HK-2 (cell line): Measurements from ENCODE around the gene TIGD1.

ENCODE experiments used
- DNase-seq: peaks from one replicate; pipeline ENCODE4 v3.0.0-alpha.2; 2018; ENCODE audit not compliant: unreplicated experiment

The TIGD1 gene

DNA sequence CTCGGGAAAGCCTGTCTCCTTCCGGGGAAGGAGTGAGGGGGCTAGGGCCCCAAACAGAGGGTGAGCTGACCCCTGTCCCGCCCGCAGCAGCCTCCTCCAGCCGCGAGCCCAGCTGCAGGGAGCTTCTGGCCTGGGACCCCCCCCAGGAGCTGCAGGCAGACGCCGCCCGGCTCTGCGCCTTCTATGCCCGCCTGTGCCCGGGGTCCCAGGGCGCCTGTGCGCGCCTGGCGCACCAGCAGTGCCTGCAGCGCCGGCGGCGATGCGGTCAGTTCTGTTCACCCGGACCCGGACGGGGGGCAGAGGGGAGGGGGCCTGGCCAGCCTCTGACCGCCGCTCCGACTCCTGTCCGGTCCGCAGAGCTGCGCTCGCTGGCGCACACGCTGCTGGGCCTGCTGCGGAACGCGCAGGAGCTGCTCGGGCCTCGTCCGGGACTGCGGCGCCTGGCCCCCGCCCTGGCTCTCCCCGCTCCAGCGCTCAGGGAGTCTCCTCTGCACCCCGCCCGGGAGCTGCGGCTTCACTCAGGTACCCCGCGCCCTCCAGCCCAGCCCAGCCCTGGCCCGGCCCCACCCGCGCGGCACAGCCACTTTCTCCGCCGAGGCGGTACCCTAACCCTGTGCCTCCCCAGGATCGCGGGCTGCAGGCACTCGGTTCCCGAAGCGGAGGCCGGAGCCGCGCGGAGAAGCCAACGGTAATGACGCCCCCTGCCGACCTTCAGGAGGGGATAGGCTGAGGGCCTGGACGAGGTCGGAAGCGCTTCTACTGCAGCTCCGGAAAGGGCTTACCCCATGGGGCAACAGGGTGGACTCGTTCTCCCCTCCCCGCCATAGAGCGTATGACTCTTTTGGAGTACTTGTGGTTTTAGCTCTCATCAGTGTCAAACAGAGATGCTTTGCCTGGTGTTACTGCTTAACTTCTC lies 26.4 kb downstream of the TIGD1 start:
- no peak for DNase-seq

DNA sequence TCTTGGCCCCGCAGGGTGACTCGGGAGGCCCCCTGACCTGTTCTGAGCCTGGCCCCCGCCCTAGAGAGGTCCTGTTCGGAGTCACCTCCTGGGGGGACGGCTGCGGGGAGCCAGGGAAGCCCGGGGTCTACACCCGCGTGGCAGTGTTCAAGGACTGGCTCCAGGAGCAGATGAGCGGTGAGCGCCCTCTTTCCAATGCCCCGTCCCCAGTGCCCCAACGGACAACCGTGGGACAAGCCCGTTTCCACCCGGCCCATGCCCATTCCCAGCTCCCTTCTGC lies 27.0 kb downstream of the TIGD1 start:
- DNase-seq, result no peak

DNA sequence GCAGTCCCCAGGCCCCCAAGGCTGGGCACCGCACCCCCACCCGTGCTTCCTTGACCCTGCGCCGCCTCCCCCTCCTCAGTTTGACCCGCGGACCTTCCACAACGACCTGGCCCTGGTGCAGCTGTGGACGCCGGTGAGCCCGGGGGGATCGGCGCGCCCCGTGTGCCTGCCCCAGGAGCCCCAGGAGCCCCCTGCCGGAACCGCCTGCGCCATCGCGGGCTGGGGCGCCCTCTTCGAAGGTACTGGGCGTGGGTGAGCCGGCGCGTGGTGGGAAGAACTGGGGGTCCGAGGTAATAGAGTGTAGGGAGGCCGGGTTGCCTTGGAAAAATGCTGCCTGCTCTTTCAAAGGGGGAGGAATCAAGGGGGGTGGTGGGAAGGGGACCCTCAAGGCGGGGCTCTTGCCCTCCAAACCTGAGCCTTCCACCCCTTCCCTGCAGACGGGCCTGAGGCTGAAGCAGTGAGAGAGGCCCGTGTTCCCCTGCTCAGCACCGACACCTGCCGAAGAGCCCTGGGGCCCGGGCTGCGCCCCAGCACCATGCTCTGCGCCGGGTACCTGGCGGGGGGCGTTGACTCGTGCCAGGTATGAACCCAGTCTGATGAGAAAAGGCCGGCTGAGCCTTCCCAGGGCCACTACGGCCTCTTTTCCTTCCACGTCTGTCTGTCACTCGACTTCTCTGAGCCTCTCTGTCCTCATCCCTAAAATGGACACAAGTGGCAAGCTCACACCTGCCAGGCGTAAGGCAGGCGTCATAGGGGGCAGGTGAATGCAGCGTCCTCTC lies 27.5 kb downstream of the TIGD1 start:
- DNase-seq, result no peak

DNA sequence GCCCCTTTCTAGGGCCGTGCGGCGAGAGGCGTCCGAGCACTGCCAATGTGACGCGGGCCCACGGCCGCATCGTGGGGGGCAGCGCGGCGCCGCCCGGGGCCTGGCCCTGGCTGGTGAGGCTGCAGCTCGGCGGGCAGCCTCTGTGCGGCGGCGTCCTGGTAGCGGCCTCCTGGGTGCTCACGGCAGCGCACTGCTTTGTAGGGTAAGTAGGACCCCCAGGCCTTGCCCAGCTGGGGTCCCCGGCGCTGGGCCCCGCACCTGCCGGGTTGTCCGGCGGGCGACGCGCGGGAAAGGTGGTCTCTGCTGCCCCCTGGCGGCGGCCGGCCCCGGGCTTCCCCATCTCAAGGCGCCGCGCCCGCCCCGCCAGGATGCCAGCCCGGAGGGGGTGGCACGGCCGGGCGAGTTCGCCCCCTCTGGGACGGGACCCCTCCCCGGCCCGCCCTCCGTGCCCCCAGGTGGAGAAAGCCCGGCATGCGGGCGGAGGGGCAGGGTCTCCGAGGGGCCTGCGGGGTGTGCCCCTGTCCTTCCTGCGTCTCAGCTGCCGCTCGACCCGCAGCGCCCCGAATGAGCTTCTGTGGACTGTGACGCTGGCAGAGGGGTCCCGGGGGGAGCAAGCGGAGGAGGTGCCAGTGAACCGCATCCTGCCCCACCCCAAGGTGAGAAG lies 28.3 kb downstream of the TIGD1 start:
- DNase-seq, result peak; percentile 60

DNA sequence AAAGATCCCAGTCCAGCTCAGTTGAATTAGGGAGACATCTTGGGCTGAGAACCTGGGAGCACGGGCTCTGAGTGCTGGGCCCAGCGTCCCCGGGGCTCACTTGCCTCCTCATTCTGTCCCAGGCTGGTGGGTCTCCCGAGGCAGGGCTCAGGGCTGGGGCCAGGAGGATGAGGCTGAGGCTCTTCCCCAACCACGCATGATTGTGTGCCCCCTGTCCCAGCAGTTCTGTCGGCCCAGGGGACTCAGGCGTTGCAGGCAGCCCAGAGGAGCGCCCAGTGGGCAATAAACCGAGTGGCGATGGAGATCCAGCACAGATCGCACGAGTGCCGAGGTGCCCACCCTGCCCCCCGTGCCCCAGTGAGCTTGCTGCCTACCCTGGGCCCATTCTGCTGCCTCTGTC lies 29.3 kb downstream of the TIGD1 start:
- no peak for DNase-seq

DNA sequence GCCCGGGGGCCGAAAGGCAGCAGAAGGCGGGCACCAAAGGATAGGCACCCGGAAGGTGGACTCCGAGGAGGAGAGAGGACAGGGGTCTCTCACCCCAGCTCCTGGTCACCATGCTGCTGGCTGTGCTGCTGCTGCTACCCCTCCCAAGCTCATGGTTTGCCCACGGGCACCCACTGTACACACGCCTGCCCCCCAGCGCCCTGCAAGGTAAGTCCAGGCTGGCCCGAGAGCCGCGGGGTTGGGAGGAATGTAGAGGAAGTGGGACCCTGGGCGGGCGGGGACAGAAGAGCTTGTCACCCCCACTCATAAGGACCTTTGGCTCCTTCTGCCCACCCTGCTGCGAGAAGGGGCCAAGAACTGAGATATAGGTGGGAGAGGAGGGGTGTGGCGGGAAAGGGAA lies 29.9 kb downstream of the TIGD1 start:
- no peak for DNase-seq

DNA sequence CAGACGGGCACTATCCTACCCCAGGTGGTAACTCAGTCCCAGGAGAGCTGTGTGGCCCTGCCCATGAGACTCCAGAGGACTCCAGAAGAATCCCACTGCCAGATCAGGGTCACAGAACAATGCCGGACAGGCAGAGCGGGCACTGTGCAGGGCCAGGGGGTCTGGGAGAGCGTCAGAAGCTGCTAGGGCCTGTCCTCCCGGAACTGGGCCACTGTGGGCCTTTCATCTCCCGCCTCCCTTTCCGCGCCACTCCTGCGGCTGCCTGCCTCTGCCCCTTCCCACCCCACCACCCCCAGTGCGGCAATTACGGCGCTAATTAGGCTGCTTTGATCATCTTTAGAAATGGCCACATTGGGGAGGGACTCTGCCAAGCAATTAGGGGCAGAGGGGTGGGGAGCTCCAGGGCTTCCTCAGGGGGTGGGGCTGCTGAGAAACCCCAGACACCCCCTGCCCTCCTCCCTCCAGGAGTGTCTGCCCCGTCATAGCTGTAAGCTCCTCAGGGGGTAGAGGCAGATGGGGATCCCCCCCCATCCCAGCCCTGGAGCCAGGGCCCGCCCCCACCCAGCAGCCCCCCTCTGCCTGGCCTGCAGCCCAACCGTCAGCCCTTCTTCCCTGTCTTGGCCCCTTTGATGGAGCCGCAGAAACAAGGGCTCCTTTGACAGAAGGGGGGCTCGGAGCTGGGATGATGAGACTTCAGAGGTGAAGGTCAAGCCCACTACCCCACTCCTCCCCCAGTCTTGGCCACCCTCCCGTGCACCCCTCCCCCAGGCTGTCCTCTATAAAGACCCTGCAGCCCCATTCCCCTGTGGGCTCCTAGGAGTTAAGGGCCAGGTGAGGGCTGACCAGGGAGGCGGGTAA lies 30.5 kb downstream of the TIGD1 start, which contains the start of gene PRSS56:
Gene PRSS56 (plus strand): TSS at position 808 of the 858 bp plus-strand sequence. CDS start 211 bp downstream, outside the sequence.
- no peak for DNase-seq

DNA sequence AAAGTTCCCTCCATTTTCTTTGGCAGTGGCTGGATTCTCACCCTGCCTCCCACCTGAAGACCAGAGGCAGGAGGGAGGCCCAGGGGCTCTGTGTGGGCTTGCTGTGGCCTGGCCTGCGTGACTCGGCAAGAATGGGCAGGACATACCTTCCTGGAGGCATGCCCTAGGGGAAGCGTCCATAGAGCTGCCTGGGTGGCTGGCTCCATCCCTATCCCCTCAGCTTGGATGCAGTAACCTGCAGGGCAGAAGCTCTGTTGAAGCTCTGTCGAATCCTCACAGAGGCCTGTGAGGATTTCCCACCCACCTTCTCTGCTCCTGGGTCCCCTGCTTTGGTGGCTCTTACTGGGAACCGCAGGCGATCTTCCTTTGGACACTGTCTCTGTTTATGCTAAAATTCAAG lies 31.5 kb downstream of the TIGD1 start:
- no peak for DNase-seq

DNA sequence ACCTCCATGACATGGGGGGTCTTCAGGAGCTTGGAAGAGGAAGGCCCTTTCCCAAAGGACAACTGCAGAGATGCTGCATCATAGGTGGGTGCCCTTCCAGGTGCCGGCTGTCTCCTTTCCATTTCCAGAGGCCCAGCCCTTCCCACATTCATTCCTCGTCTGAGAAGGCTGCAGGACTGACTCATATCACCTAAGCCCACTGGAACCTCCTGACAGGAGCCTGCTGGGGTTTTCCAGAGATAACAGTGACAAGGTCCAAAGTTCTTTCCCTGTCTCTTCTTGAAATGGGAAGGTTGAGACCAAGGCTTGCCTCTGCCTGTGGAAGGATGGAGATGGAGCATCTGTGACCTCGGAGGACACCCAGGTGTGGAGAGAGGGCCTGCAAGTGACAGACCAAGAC lies 33.8 kb downstream of the TIGD1 start:
- DNase-seq, result no peak

DNA sequence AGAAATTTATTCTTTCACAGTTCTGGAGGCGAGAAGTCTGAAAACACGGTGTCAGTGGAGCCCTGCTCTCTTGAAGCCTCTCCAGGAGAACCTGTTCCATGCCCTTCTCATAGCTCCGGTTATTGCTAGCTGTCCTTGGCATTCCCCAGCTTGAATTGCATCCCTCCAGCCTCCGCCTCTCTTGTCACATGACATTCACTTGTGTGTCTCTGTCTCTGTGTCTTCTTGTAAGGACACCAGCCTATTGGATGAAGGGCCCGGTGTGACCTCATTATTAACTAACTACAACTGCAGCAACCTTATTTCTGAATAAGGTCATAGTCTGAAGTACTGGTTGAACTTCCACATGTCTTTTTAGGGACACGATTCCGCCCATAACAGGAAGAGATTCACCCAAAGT lies 34.7 kb downstream of the TIGD1 start:
- no peak for DNase-seq

DNA sequence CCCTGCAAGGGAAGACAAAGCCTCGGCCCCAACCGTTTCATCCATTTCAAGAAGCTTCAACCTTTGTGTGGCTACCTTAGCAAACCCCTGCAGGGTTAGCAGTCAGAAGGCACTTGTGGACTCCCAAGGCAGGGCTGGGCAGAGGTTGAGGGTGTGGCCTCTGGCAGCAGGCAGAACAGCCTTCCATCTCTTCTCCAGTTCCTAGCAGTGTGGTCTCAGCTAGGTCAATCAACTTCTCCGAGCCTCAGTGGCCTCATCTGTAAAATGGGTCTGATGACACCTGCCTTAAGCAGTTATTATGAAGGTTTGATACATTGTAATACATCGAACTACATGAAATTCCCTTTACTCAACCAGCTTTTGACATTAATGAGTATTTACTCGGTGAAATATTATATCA lies 37.0 kb downstream of the TIGD1 start:
- no peak for DNase-seq

DNA sequence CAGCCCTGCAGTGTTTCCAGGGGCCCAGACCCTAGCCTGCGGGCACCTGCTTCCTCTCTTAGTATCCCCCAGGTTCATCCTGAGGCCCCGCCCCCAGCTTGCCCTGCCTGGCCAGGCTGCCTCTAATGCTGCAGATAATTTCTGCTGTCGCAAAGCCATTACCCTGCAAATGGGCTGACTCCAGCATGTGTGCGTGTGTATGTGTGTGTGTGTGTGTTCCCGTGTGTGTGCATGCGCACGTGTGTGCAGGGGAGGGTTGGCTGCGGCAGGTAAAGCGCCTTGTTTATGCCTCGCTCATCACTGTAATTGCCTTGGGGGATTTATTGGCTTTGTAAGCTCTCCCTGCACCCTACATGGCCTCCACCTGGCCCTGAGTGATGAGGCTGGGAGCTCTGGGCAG lies 37.8 kb downstream of the TIGD1 start:
- DNase-seq, result no peak

DNA sequence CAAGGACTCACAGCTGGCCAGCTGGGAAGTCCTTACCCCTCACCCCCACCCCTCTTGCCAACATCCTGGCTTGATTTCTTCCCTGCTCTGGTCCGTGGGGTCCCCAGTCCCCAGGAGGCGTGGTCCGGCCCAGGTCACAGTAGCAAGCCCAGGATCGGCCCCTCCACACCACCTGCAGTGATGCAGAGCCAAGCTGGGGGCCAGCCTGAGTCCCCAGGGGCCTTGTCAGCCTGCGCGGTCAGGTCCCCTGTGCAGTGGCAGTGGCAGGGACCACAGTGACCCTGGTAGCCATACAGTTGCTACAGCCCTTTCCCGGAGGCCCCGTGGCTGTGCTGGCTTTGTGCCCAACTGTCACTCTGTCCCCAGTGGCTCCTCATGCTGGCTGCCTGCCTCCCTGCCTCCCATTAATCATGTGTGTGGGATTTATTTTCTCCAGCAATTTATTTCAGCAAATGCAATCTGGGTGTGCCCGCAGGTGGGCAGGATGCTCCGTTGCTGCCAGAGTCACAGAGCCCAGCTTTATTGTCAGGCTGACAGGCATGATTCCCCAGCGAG lies 38.9 kb downstream of the TIGD1 start:
- DNase-seq, result no peak

DNA sequence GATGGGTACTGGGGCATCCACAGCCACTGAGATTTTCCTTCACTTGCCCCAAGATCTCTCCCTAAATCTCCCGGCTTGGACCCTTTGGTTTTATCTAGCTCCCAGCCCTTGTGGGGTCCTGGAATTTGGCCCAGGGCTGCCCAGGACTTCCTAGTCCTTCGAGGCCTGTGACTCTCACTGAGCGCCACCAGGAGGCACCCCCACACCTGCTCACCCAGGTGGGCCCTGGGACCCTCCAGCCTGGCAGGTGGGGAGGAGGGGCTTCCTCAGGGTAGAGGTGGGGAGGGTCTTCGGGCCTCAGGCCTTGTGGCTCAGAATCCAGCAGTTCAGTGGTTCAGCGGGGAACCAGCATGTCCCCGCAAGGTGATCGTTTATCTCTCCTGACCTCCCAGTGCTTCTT lies 42.1 kb downstream of the TIGD1 start:
- DNase-seq, result no peak

DNA sequence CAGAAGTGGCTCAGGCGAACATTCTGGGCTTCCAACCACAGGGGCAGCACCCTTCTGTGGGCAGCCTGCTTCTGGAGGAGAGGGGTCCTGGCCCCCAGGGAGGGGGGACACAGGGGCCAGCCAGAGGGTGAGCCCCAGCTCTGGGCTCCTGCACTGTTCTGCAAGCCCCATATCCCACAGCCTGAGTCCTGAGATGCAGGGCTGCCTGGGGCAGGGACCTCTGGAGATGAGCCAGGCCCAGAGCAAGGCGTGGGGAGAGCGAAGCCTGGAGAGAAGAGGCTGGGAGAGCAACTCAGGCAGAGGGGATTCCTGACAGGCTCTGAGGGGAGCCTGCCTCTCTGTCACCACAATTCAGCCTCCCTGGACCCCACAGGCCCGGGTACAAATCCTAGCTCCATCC lies 43.6 kb downstream of the TIGD1 start:
- no peak for DNase-seq

DNA sequence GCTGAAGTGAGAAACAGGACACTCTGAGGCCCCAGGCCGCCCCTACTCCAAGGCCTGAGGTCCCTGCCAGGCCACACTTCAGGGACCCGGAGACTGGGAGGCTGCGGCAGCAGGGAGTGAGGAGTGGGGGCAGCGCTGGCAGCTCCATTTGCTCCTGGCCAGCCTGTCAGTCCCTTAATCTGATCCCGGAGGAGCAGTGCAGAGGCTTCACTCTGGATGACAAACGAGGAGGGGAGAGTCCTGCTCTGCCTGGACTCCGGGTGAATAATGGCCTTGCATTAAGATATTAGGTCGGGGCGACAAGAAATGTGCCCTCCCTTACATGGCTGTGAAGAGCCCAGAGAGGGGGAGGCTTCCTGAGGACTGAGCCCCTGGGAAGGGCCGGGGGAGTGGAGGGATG lies 44.5 kb downstream of the TIGD1 start:
- DNase-seq, result no peak

DNA sequence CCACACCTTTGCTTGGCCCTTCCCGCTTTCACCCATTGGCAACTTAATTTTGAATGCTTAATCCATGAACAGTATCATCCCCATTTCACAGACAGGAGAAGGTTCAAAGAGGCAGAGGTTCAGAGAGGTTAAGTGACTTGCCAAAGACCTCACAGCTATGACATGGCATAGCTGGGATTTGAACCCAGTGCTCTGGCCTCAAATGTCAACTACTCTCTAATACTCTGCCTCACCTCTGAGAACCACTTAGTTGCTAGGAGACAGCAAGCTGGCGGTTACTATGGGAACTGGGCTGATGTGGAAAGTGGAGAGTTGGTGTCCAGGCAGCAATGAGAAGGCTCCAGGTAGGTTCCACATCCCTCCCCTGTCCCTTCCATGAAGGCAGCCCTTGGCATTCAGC lies 45.9 kb downstream of the TIGD1 start:
- DNase-seq, result no peak

DNA sequence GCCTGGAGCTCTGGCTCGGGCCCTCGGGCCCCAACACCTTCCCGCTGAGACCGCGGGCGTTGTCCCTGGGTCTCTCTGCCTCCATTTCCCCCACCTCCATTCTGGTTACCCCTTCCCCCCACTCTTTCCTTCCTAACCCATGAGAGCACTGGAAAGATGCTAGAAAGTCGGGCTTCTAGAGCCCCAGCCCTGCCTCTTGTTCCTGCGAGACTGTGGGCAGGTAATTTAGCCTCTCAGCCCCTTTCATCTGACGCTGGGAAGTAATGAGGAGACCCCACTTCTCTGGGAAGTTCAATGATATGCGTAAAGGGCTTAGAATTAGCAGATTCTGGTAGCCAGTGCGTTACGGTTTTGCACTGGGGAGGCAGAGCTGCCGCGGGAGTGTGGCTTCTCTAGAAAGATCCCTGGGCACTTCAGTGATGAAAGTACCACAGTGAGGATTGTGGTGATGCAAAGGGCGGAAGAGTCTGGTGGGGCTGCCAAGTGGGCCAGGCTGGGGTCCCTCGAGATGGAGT lies 46.5 kb downstream of the TIGD1 start:
- no peak for DNase-seq

DNA sequence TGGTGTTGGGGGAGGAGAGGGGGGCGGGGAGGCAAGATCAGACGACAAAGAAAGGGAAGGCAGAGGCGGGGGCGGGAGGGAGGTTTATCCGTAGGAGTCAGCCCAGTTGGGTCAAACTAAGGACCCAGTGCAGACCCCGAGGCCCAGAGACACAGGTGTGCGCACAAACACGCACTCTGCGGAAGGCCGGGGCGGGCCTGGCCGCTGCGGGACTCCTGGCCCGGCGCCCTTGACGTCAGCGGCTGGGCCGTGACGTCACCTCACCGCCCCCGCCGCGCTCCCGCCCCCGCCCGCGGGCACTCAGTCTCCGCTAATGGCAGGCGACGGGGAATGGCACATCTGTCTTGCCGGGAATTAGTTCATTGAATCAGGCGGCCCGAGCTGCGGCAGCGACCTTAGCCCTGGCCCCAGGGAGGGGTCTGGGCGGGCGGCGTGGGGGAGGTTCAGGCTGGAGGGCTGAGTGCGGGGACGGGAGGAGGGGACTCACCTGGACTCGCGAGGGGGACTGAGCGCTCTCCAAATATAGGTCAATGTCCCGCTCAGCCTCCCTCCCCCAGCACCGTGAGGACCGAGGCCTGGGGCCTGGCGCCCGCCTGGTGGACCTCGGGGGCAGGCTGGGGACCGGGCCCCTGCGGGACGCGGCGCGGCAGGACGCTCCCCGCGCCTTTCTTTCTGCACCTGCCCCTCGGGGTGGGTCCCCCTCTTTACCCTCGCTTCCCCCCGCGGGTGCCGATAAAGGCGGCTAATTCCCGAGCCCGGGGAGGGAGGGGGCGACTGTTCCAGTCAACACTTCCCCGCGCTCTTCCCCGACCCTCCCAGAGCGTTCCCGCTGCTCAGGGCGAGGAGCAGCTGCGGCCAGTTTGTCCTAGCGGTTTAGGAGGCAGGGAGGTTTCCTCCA lies 47.2 kb downstream of the TIGD1 start:
- no peak for DNase-seq

DNA sequence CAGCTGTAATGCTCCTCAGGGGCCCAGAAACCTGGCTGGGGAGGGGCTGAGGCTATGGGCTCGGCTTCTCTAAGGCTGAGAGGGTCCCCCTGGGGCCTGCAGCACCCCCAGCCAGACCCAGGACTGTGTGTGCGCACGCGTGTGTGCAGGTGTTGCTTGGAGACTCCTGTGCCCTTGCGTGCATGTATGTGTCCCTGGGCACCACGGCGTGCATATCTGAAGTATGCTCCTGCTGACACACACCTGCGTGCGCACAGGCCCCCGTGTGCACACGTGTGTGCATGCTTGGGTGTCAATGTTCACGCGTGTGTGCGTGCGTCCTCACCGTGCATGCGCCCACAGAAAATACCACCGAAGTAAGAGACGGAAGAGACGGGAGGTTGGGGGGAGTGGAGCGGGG lies 47.8 kb downstream of the TIGD1 start:
- no peak for DNase-seq
